HG03159 (cell line): ENCODE measurements around the gene ZC3H10.
A peak's percentile ranks its signal among the peaks of the same experiment; 100 is the strongest.
"Not testable (repeated sequence)": the region's sequence is repeated elsewhere in the genome, so short reads cannot be mapped to it uniquely, and the experiment has no call there.

Experiments
- ATAC-seq: cut with Tn5 transposase; IDR thresholded peaks from one replicate; pipeline ENCODE4 v1.9.1; 2021; ENCODE audit warnings: mild to moderate bottlenecking, moderate library complexity; ENCODE audit not compliant: unreplicated experiment

The ZC3H10 gene

GRCh38 chr12:56117778-56118687, at the start of gene ZC3H10:
Gene ZC3H10, plus strand, starts transcription at chr12:56118266. Its CDS starts 2,297 bp downstream, at chr12:56120563.
- ATAC-seq, result peak; percentile 81

GRCh38 chr12:56071648-56072047, 46.4 kb upstream of the ZC3H10 start:
- no peak for ATAC-seq

GRCh38 chr12:56074396-56074795, 43.7 kb upstream of the ZC3H10 start:
- ATAC-seq, result no peak

GRCh38 chr12:56077966-56078365, 40.1 kb upstream of the ZC3H10 start:
- ATAC-seq, result not testable (repeated sequence)

GRCh38 chr12:56078427-56078826, 39.6 kb upstream of the ZC3H10 start:
- no peak for ATAC-seq

GRCh38 chr12:56078931-56079722, 38.9 kb upstream of the ZC3H10 start:
- ATAC-seq, result peak; percentile 62

- no peak for ATAC-seq
These were observed 38.1 kb upstream of the ZC3H10 start, which contains the start of gene ERBB3 for GRCh38 chr12:56079723-56080555. Gene ERBB3, plus strand, starts transcription at chr12:56080165. Its CDS starts 136 bp downstream, at chr12:56080301.

GRCh38 chr12:56080556-56081138, 37.4 kb upstream of the ZC3H10 start:
- no peak for ATAC-seq

GRCh38 chr12:56081393-56082347, 36.4 kb upstream of the ZC3H10 start:
- ATAC-seq, result no peak

- no peak for ATAC-seq
These were observed 35.7 kb upstream of the ZC3H10 start for GRCh38 chr12:56082382-56082781.

- ATAC-seq, result no peak
These were observed 35.1 kb upstream of the ZC3H10 start for GRCh38 chr12:56082967-56083366.

GRCh38 chr12:56084958-56085543, 33.0 kb upstream of the ZC3H10 start:
- ATAC-seq, result no peak

- no peak for ATAC-seq
These were observed 32.0 kb upstream of the ZC3H10 start for GRCh38 chr12:56086096-56086495.

- no peak for ATAC-seq
These were observed 31.5 kb upstream of the ZC3H10 start for GRCh38 chr12:56086608-56087007.

- no peak for ATAC-seq
These were observed 30.8 kb upstream of the ZC3H10 start for GRCh38 chr12:56087220-56087619.

GRCh38 chr12:56097738-56098137, 20.3 kb upstream of the ZC3H10 start:
- no peak for ATAC-seq

- no peak for ATAC-seq
These were observed 19.5 kb upstream of the ZC3H10 start for GRCh38 chr12:56098592-56098991.

- no peak for ATAC-seq
These were observed 18.3 kb upstream of the ZC3H10 start for GRCh38 chr12:56099787-56100186.

- ATAC-seq, result no peak
These were observed 17.0 kb upstream of the ZC3H10 start for GRCh38 chr12:56101045-56101444.
